GM12892 (cell line): ENCODE results near the gene CD58.

Experiments
- POLR2A ChIP-seq: IDR thresholded peaks from 2 replicates; pipeline ENCODE4 v1.6.1; 2011; ENCODE audit warnings: low read depth, low read length, control low read depth
- POLR2AphosphoS5 ChIP-seq: IDR thresholded peaks from 2 replicates; pipeline ENCODE4 v1.6.1; 2011; ENCODE audit warnings: low read depth, low read length, control low read depth
- TAF1 ChIP-seq: IDR thresholded peaks from 2 replicates; pipeline ENCODE4 v1.6.1; 2011; ENCODE audit warnings: low read depth, mild to moderate bottlenecking, control low read depth, low read length, borderline replicate concordance

GRCh38 chr1:116515702-116516101, 55.1 kb downstream of the CD58 start:
- TF ChIP-seq POLR2AphosphoS5, result no peak; the same call in 1 of the 2 replicates
- no peak for TF ChIP-seq POLR2A
- no peak for TF ChIP-seq TAF1
